GM23248 (cell line): Measurements from ENCODE around the gene OR2A1. TPM values are rescaled to one million over a fixed set of nuclear protein-coding genes. Genes with fewer than 3 reads are reported as not detected.
"Not testable (repeated sequence)": the region's sequence is repeated elsewhere in the genome, so short reads cannot be mapped to it uniquely, and the experiment has no call there.

Experiments used
- DNase-seq: peaks from one replicate; pipeline ENCODE4 v3.0.0-alpha.2; 2015
- H2AFZ ChIP-seq: fragments of 200-600 bp; sonication (generic); 2 replicates; pipeline ENCODE4 v1.6.1; 2016; ENCODE audit warnings: antibody characterized with exemption
- H3F3A ChIP-seq: fragments of 200-600 bp; sonication (generic); 2 replicates; pipeline ENCODE4 v1.6.1; 2016; ENCODE audit warnings: mild to moderate bottlenecking, antibody characterized with exemption, mixed run types; ENCODE audit not compliant: insufficient read depth
- H3K27ac ChIP-seq: fragments of 200-600 bp; sonication (generic); 2 replicates; pipeline ENCODE4 v1.5.1; 2016; ENCODE audit warnings: mild to moderate bottlenecking
- H3K27me3 ChIP-seq: fragments of 200-600 bp; sonication (generic); replicated peaks from 2 replicates; pipeline ENCODE4 v1.6.1; 2016; ENCODE audit warnings: mild to moderate bottlenecking; ENCODE audit not compliant: insufficient read depth
- H3K36me3 ChIP-seq: fragments of 200-600 bp; sonication (generic); 2 replicates; pipeline ENCODE4 v1.6.1; 2016; ENCODE audit warnings: low read depth, mild to moderate bottlenecking
- H3K4me1 ChIP-seq: fragments of 200-600 bp; sonication (generic); 2 replicates; pipeline ENCODE4 v1.6.1; 2016; ENCODE audit warnings: mild to moderate bottlenecking; ENCODE audit not compliant: insufficient read depth
- H3K4me2 ChIP-seq: fragments of 200-600 bp; sonication (generic); one replicate; pipeline ENCODE4 v1.6.1; 2016; ENCODE audit warnings: mild to moderate bottlenecking; ENCODE audit not compliant: unreplicated experiment
- H3K4me3 ChIP-seq: fragments of 200-600 bp; sonication (generic); 2 replicates; pipeline ENCODE4 v1.5.1; 2016; ENCODE audit warnings: mild to moderate bottlenecking
- H3K79me2 ChIP-seq: fragments of 200-600 bp; sonication (generic); 2 replicates; pipeline ENCODE4 v1.6.1; 2016; ENCODE audit warnings: mild to moderate bottlenecking; ENCODE audit not compliant: insufficient read depth
- H3K9ac ChIP-seq: fragments of 200-600 bp; sonication (generic); 2 replicates; pipeline ENCODE4 v1.6.1; 2016; ENCODE audit warnings: mild to moderate bottlenecking
- H3K9me2 ChIP-seq: fragments of 200-600 bp; sonication (generic); 2 replicates; pipeline ENCODE4 v1.6.1; 2016; ENCODE audit warnings: mixed run types, mild to moderate bottlenecking, moderate library complexity; ENCODE audit not compliant: insufficient read depth
- H3K9me3 ChIP-seq: fragments of 200-600 bp; sonication (generic); one replicate; pipeline ENCODE4 v1.6.1; 2017; ENCODE audit warnings: low read depth
- H4K20me1 ChIP-seq: fragments of 200-600 bp; sonication (generic); 2 replicates; pipeline ENCODE4 v1.6.0; 2016; ENCODE audit not compliant: insufficient read depth
- WGBS, 2 experiments: methylation state at CpG; one replicate each; pipeline ENCODE4 v1.1.6; 2015 to 2017; ENCODE audit warnings: low lambda C conversion rate in 2 of 2, low coverage in 1 of 2; ENCODE audit errors: missing lambda C conversion rate in 2 of 2; 5-methylcytosine and 5-hydroxymethylcytosine counted together
- in situ Hi-C: fragments of 300-500 bp; cut with MboI; formaldehyde crosslinking; loops from 2 replicates; pipeline ENCODE4 v1.15.0; 2020
- polyA plus RNA-seq: library from polyadenylated mRNA; unstranded; fragments of >200 nt; fragmentation: Nextera tagmentation; extraction: Ambion mirVana; gene quantifications from 2 replicates; pipeline ENCODE4 v1.2.1, GENCODE V29; 2016
- total RNA-seq: library from RNA; depleted of rRNA; stranded (reverse); fragments of >200 nt; shearing (Covaris generic); gene quantifications from 2 replicates; pipeline ENCODE4 v1.2.3, GENCODE V29; 2014

Gene OR2A1
- total and polyA plus RNA-seq, 2 experiments from 2014 or later, result 0.10 to 0.32 TPM

- WGBS, 2 experiments, result no CpG with 5 or more reads among the region's 6 CpGs
- in situ Hi-C loops, result not testable (repeated sequence)
Observed at GRCh38 chr7:144283716-144284115, 28.5 kb upstream of the OR2A1 start.

GRCh38 chr7:144287171-144287784, 24.9 kb upstream of the OR2A1 start:
- H2AFZ ChIP-seq, H3K27me3 ChIP-seq, H3K4me3 ChIP-seq, H4K20me1 ChIP-seq, DNase-seq, H3F3A ChIP-seq, H3K4me2 ChIP-seq, H3K4me1 ChIP-seq, H3K9me3 ChIP-seq, H3K36me3 ChIP-seq, H3K27ac ChIP-seq, H3K79me2 ChIP-seq, H3K9ac ChIP-seq, in situ Hi-C loops, H3K9me2 ChIP-seq: not testable (repeated sequence)
- WGBS, 2 experiments, result no CpG with 5 or more reads among the region's 3 CpGs

More at GRCh38 chr7:144283716-144284115, 28.5 kb upstream of the OR2A1 start:
- not testable (repeated sequence) for H3K9me2 ChIP-seq, H3K4me3 ChIP-seq, H3K27me3 ChIP-seq, H3K4me2 ChIP-seq, H4K20me1 ChIP-seq, H3K79me2 ChIP-seq, H3K9ac ChIP-seq, H3F3A ChIP-seq, H3K9me3 ChIP-seq, H3K27ac ChIP-seq, H3K36me3 ChIP-seq, H2AFZ ChIP-seq, DNase-seq, H3K4me1 ChIP-seq

- WGBS, 2 experiments, result 55 to 60% methylated on average over 3 of the region's 4 CpGs
- H3K27me3 ChIP-seq, H3K79me2 ChIP-seq, H3K9ac ChIP-seq, H3K9me3 ChIP-seq, H3K36me3 ChIP-seq, H3K4me1 ChIP-seq, in situ Hi-C loops, H2AFZ ChIP-seq, H3K9me2 ChIP-seq, H4K20me1 ChIP-seq, H3K4me2 ChIP-seq, H3F3A ChIP-seq, H3K27ac ChIP-seq, DNase-seq, H3K4me3 ChIP-seq: not testable (repeated sequence)
Observed at GRCh38 chr7:144291607-144292006, 20.6 kb upstream of the OR2A1 start.

GRCh38 chr7:144292384-144293161, 19.6 kb upstream of the OR2A1 start:
- H3F3A ChIP-seq, H3K4me1 ChIP-seq, H3K9me3 ChIP-seq, H3K9ac ChIP-seq, H3K36me3 ChIP-seq, H4K20me1 ChIP-seq, H3K4me3 ChIP-seq, DNase-seq, in situ Hi-C loops, H3K9me2 ChIP-seq, H2AFZ ChIP-seq, H3K27me3 ChIP-seq, H3K4me2 ChIP-seq, H3K27ac ChIP-seq, H3K79me2 ChIP-seq: not testable (repeated sequence)
- 68 to 90% methylated on average over 4 to 9 of the region's 14 CpGs for WGBS, 2 experiments

GRCh38 chr7:144293794-144294499, 18.3 kb upstream of the OR2A1 start:
- H2AFZ ChIP-seq, H3K4me1 ChIP-seq, H3K36me3 ChIP-seq, H3K27ac ChIP-seq, H3K9ac ChIP-seq, H3K27me3 ChIP-seq, H4K20me1 ChIP-seq, H3K4me3 ChIP-seq, H3F3A ChIP-seq, H3K79me2 ChIP-seq, H3K4me2 ChIP-seq, DNase-seq, H3K9me2 ChIP-seq, in situ Hi-C loops, H3K9me3 ChIP-seq: not testable (repeated sequence)
- WGBS, 2 experiments, result no CpG with 5 or more reads among the region's 60 CpGs

GRCh38 chr7:144302578-144303303, 9.5 kb upstream of the OR2A1 start:
- H4K20me1 ChIP-seq, H3K9me3 ChIP-seq, H3K79me2 ChIP-seq, H3K36me3 ChIP-seq, H3K27me3 ChIP-seq, H3K27ac ChIP-seq, H3F3A ChIP-seq, H3K9me2 ChIP-seq, in situ Hi-C loops, H3K4me1 ChIP-seq, H3K4me2 ChIP-seq, H3K4me3 ChIP-seq, H2AFZ ChIP-seq, H3K9ac ChIP-seq: not testable (repeated sequence)
- peak; percentile 0 for DNase-seq
- WGBS, 2 experiments, result no CpG with 5 or more reads among the region's 1 CpG

- H3K27ac ChIP-seq, H3K36me3 ChIP-seq, H3K4me3 ChIP-seq, H3K27me3 ChIP-seq, H3K4me2 ChIP-seq, H2AFZ ChIP-seq, H3K9me2 ChIP-seq, DNase-seq, H3K4me1 ChIP-seq, H3K9me3 ChIP-seq, in situ Hi-C loops, H4K20me1 ChIP-seq, H3K79me2 ChIP-seq, H3F3A ChIP-seq, H3K9ac ChIP-seq: not testable (repeated sequence)
- WGBS, 2 experiments, result 100% methylated on average over 1 of the region's 5 CpGs; no CpG with 5 or more reads in 1 of the 2 experiments
Observed at GRCh38 chr7:144303607-144304006, 8.6 kb upstream of the OR2A1 start.
